NCI-H128 (cell line): Measurements from ENCODE around the gene IL12RB2.

Source experiments
- DNase-seq: peaks from one replicate; lab custom pipeline; 2025; ENCODE audit not compliant: unreplicated experiment; lab: John Stamatoyannopoulos, UW

The IL12RB2 gene

DNA sequence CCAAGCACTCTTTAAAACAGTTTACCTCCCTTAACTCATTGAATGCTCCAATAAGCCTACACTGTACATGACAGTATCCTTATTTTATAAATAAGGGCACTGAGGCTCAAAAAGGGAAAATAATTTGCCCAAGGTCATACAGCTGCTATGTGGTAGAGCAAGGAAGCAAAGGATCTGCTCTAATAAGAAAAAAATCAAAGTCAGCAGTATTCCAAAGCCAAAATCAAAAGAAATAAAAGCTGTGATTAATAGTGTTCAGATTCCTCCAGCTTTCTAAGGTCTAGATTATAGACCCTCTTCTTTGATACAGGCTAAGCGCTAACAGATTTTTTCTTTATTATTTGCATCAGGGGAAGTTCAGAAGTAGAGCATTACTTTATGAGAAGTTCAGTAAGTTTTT lies 39.3 kb downstream of the IL12RB2 start:
- DNase-seq, result no peak

DNA sequence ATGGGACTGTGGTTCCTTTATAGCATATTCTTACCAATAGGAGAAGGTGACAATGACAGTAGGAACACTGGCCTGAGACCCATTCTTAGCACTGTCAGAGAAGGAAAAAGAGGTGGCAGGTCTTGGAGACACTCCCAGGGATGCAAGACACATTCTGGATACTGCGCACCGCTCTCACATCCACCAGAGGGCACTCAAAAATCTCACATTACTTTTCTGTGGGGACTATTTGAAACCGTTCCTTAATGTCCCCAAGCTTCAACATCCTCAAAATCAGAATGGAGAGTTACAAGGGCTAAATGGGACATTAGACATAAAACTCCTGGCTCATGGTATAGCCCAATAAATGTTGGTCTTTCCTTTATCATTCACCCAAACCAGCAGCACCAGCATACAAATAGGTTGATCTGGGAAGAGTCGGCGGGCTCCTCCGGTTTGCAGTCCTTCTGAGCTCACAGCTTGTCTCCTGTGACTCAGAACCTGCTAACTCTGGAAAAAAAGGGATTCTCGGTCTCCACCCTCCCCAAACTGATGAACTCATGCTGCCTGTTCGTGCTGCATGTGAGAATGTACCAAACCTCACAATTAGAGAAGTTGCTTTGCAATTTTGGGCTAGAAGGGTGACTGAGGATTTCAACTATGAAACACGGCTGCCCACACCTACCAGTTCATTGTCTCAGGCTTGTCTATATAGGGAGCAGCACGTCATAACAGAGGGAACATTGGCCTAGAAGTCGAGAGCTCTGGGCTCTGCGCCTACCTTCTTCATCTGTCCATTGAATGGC lies 40.2 kb downstream of the IL12RB2 start:
- peak; percentile 34 for DNase-seq

DNA sequence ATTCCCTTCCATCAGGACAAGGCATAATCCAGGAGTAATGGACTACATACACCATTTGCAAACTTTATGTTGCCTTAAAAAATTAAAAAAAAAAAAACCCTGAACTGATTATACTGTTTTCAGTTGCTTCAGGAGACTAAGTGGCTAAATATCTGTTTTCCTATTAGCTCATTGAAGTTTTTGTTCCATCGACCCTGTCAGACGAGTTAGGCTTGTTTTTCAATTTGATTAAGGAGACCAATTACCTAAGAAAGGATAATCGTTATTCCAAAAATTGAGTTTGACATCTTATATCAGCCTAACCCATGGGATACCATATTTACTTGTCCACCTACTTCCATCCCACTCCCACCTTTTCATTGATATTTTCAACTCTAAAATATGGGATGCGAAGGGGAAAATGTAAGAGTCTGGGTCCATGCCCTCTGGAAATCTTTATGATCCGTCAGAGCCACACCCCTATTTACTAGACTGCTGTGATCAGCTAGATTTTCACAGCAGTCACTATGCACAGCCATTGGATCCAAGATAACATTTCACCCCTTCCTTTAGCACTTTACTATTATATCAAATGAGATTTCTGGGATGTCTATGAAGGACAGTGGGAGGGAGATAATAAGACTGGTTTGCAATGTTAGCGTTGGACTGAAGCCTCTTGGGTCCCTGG lies 41.0 kb downstream of the IL12RB2 start:
- no peak for DNase-seq

DNA sequence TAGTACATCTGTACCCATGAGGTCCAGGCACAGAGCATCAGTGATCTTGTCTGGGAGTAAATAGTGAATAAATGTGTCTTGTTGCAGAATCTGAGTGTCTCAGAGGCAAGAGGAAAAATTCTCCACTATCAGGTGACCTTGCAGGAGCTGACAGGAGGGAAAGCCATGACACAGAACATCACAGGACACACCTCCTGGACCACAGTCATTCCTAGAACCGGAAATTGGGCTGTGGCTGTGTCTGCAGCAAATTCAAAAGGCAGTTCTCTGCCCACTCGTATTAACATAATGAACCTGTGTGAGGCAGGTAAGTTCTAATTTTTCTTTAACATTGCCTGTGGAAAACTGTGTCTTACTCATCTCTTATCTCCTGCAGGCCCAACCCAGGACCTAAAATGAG lies 43.1 kb downstream of the IL12RB2 start:
- DNase-seq, result no peak

DNA sequence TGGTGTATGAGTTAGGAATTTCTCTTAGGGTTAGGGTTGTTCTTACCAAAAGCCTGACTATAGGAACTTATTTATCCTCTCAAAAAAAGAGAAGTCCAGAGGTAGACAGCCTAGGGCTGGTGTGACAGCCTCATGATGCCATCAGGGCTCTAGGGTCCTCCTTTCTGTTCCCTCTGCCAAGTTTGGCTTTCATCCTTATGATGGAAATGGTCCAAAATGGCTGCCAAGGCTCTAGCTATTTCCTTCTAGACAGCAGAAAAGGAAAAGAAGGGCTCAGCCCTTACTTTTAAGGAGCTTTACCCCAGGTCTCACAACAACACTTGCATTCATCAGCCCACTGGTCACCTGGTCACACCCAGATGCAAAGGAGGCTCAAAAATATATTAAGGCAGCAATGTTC lies 44.5 kb downstream of the IL12RB2 start:
- DNase-seq, result no peak

DNA sequence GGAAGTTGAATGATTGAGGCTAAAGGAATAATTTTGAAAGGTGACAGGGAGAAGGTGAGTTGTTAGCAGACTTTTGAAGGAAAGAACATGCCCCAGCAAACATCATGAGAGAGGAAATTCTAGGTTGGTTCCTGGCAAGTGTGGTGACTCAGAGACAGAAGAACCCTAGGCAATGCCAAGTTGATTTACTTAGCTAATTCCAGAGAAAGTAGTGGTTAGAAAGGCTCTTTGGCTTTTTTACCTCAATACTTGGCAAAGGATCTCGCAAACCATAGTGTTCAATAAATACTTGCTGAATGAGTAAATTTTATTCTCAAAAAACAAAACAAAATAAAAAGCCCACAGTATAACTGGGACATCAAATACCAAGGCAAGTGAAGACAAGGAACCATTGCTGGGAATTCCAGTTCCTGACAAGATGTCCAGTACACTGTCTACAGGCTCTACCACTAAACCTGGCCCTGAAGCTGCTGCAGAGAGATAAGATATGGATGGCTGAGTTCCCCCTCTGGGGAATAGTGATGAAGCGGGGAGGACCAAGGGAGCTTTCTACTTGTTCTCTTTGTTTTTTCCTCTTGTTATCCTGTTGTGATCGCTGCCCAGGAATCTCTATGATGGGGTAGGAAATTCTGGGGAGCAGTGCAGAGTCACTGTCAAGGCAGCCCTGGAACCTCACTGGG lies 48.2 kb downstream of the IL12RB2 start:
- no peak for DNase-seq

DNA sequence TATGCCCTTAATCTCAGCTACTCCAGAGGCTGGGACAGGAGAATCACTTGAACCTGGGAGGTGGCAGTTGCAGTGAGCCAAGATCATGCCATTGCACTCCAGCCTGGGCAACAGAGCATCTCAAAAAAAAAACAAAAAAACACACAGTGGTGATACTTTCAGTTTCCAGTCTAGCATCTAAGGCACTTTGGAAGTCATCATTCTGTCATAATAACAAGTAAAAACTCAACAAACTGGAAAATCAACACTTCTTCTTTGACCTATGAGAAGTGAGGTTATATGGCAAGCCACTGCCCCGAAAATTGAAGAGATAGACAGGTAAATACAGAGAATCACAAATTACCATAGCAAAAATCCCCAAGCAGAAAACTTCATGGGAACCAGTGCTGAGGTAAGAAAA lies 51.9 kb downstream of the IL12RB2 start:
- no peak for DNase-seq

DNA sequence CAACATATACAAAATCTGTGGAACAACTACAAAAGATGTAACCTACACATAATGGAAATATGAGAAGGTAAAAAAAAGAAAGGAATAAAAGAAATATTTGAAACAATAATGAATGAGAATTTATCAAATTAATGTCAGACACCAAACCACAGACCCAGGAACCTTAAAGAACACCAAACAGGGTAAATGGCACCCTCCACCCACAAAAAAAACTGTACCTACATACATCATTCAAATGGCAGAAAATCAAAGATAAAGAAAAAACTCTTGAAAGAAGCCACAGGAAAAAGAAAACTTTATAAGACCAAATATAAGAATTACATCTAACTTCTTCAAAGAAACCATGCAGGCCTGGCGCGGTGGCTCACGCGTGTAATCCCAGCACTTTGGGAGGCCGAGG lies 54.0 kb downstream of the IL12RB2 start:
- DNase-seq, result no peak

DNA sequence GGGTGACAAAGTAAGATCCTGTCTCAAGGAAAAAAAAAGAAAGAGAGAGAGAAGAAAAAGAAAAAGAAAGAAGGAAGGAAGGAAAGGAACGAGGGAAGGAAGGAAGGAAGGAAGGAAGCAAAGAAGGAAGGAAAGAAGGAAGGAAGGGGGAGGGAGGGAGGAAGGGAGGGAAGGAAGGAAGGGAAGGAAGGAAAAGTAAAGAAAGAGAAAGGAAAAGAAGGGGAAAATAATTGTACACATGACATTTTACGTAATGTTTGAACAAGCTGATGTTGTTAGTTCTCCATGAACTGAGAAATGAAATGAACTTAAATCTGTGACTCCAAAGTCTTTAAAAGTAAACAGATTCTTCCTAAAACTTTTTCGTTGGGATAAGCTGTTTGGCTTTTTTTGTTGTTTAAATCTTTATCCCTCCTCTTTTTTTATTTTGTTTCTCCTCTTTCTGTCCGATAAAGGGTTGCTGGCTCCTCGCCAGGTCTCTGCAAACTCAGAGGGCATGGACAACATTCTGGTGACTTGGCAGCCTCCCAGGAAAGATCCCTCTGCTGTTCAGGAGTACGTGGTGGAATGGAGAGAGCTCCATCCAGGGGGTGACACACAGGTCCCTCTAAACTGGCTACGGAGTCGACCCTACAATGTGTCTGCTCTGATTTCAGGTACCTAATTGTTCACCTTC lies 59.8 kb downstream of the IL12RB2 start:
- DNase-seq, result no peak

DNA sequence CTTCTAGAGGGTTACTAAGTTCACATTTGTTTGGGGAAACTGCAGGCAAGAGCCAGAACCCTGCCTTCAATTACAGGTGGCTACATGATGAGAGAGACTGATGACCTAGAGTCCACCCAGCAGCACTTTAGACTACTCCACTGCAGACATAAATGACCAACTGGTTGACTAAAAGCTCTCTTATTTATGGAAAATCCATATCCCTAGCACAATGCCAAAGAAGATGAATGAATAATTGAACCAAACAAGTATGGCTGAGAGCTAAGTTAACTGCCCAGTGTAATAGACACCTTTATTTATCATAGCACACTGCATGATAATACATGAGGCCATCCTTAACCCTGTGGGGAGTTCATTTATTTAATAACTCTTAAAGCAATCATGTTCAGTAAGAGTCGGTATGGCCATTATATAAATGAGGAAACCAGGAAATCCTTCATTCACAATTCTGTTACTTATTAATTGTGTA lies 60.4 kb downstream of the IL12RB2 start:
- no peak for DNase-seq

DNA sequence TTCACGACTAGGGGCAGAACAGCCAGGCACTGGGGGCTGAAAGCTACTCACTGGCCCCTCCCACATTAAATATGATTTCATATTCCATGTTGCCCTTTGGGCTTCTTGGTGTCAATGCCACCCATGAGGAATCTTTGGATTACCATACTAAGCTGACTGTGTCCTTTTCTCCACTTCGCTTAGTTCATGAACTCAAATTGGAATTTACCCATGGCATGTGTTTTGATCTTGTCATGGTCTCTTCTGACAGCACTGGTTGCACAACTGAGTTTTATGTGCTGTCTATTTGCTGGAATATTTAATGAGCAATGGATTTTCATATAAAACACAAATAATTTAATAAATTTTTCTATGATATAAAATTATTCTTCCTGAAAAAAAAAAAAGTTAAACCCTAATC lies 63.4 kb downstream of the IL12RB2 start:
- DNase-seq, result no peak

DNA sequence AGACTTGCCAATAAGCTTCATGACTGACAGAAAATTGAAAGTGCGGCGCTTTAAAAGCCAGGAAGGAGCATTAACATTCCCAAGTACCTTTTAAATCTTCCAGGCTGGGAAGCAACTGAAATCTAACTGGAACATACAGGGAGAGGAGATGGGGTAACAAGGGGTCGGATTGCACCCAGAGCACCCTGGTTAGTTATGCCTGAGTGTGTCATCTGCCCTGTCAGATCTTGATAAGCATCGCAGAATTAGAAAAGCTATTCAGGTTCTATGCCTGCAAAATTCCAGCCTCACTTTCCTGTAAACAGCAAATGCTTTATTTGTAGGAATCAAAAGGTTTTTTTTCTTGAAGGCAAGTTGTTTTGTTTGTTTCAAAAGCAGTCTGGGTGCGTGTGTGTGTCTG lies 64.0 kb downstream of the IL12RB2 start:
- no peak for DNase-seq

DNA sequence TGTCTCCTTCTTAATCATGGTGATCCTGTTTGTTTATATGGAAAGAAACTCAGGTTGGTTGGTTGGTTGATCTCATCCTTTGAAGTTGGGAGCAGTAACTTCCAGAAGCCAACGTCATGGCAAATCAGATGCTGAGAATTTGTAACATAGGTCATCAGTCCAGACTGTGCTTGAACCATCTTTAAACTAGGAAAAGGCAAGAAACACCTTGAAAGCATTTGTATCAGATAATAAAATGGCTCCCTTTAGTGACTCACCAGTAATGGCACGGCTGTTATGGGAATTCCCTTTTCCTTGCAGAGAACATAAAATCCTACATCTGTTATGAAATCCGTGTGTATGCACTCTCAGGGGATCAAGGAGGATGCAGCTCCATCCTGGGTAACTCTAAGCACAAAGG lies 64.5 kb downstream of the IL12RB2 start:
- DNase-seq, result no peak

DNA sequence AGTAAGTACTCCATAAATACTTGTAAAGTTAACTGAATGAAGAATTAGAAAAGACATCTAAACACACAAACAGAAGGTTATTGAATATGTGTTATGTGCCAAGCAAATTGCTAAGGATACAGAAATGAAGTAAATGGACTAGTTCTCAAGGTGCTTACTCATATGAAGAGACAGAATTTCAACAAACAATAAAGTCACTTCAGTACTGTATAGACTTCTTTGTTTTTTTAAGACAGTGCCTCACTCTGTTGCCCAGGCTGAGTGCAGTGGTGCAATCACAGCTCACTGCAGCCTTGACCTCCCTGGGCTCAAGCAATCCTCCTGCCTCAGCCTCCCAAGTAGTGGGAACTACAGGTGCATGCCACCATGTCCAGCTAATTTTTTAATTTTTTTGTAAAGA lies 65.2 kb downstream of the IL12RB2 start:
- no peak for DNase-seq

DNA sequence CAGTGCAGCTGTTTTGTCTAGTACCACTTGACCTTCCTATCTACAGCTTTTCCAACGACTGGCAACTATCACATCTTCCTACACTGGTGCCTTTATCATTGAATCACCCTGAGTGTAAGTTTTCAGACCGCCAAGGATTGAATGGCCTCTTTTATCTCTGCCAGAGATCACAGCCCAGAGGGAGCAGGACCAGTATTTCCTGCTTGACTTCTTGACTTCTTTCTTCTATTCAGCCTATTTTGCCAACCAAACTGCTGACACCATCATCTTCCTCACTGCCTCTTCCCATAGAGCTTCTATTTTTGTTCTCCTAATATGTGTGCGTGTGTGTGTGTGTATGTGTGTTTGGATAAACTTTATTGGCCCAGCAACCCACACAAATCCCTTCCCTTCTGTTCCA lies 68.7 kb downstream of the IL12RB2 start:
- DNase-seq, result no peak

DNA sequence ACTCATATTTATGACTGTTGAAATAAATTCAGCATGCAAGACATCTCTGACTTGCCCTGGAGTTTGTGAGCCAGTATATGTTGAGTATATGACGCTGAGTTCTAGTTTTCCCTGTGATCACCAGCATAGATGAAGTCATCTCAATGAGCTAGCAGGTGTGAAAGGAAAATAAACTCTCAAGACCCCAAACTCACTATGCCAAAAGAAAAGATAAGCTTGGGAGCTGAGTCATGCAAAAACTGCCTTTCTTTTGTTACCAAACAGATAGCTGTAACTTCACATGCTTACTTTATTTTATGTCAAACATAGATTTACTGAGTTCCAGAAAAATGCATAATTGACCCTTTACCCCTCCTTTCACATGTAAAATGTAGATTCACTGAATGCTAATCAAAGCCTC lies 69.6 kb downstream of the IL12RB2 start:
- DNase-seq, result no peak

DNA sequence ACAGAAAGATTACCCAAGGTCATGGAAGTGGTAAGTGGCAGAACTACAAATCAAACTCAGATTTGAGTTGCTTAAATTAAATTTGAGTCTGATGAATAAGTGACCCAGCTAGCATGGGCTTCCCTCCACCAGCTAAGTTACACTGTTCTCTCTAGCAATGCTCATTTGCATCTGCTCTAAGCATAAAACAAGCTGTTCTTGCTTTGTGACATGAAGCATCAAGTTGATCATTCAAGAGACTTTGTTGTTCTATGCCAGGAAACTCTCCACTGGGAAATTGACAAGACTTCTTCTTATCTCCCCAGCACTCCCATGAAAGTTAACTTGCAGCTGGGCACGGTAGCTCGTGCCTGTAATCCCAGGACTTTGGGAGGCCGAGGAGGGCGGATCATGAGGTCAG lies 73.5 kb downstream of the IL12RB2 start:
- DNase-seq, result no peak

DNA sequence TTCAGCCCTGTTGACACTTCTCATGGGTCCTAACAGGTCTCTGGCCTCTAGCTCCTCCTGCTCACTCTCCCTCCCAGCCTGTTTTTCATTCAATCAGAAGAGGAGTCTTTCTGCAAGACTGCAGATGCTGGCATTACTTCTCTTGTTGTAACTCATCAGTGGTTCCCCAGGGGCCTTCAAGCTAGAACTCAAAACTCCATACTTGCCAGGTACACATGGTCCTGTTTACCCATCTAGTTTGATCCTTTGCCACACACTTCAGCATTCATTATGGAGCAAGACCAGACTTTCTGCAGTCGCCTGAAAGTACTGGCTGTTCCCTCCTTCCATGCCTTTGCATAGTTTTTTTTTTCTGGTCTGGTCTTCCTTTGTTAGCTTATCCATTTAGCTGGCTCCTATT lies 74.6 kb downstream of the IL12RB2 start:
- DNase-seq, result no peak

DNA sequence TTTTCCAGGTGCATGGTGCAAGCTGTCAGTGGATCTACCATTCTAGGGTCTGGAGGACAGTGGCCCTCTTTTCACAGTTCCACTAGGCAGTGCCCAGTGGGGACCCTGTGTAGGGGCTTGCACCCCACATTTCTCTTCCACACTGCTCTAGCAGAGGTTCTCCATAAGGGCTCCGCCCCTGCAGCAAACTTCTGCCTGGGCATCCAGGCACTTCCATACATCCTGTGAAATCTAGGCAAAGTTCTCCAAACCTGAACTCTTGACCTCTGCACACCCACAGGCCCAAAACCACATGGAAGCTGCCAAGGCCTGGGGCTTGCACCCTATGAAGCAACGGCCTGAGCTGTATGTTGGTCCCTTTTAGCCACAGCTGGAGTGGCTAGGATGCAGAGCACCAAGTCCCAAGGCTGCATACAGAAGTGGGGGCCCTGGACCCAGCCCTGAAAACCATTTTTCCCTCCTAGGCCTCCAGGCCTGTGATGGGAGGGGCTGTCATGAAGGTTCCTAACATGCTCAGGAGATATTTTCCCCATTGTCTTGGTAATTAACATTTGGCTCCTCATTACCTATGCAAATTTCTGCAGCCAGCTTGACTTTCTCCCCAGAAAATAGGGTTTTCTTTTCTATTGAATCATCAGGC lies 76.4 kb downstream of the IL12RB2 start:
- DNase-seq, result no peak

DNA sequence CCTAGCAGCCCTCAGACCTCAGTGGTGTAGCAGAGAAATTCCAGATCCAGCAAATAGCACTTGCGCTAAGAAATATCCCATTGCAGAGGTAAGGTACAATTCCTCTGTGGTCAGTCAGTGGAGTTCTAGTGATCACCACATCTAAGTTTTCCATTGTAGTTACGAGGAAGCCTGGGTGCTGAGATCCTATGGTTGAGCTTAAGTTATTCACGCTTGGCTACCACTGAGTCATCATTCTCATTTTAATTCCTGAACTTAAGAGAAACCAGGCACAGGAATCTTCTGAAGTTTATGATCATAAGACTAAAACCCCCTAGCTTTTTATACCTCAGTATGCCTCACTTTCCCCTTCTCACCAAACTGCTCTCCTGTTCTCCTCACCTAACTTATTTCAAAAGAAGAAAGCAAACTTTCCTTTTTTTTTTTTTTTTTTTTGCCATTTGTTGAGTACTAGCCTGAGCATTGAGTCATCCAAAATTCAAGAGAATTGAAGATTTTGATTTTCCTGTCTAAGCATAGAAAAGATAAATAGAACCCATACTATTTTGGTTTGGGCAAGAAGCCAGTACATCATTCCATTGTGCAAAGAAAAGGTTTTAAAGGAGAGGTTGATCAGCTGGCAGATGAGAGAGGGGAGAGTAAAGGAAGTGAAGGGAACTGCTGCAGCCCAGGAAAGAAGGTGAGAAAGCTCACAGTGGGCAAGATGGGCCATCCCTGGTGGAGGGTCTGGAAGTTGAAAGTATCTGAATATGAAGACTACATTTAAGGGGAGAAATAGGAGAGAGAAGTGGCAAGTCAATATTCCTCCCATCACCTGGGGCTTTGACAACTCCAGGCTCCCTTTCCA lies 82.6 kb downstream of the IL12RB2 start:
- no peak for DNase-seq
